ENCODE results near the gene MALT1. TPM values are rescaled to one million over a fixed set of nuclear protein-coding genes. Genes with fewer than 3 reads are reported as not detected.

Gene MALT1
- total RNA-seq, 5 donors from 2014 or later (not counting 1 experiment from before 2014, with no cell fraction given), result 54.5 to 83.2 (median 69.5) TPM

DNA sequence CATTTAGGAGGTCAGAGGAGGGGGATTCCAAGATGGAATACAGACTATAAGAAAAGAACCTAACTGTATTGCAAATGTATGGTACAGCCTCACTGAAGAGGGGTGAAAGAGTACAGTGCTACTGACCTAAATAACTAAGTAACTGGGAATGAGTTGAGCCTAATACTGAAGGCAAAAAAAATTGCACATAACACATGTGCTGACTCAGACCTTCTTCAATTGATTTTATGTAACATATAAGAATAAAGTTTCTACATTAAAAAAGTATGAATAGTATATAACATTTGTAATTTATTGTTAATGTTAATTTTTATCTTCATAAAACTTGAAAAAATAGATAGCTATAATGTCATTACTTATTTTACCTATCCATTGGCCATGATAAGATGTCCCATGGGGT lies 41.7 kb downstream of the MALT1 start:
- Mint-ChIP-seq H3K27me3 (no peaks in the 10 kb centered on the region), H3K36me3 (peaks cover 46% of the 10 kb centered on the region), H3K4me3 (no peak overlapping the region), H3K9me3 (no peaks in the 10 kb centered on the region), H3K27ac (peak overlapping the region; percentile 88 to 94), H3K4me1 (peaks cover 56 to 62% (median 59%) of the 10 kb centered on the region in 3 donors)
- H3K4me3 ChIP-seq (ENCODE audit: control insufficient read depth in 1 of 2, extremely low read depth in 1 of 2, low read length in 1 of 2), result no peak overlapping the region
- H3K27me3 ChIP-seq (replicated peaks in 1 of 2; ENCODE audit: control insufficient read depth in 2 of 2, extremely low read depth in 1 of 2, insufficient read depth in 2 of 2, low read length in 1 of 2), result no peaks in the 10 kb centered on the region
- H3K36me3 ChIP-seq (ENCODE audit: control insufficient read depth in 2 of 2, extremely low read depth in 1 of 2, insufficient read depth in 1 of 2, low read length in 1 of 2), result peaks cover 5 to 14% of the 10 kb centered on the region in 2 donors
- ATAC-seq (replicated peaks in 1 of 4) (no peak), DNase-seq (no peak)
- POLR2A ChIA-PET, result interaction anchor here in 1 of 2 donors (0.6 kb wide), 1 partner anchor 35 kb away, joined by 3 read pairs; no protein-coding TSS in a partner anchor
- H3K27ac ChIP-seq (ENCODE audit: low read length), result no peak overlapping the region
- peaks cover 9 to 36% of the 10 kb centered on the region in 2 experiments for H3K4me1 ChIP-seq (ENCODE audit: control insufficient read depth in 1 of 2, extremely low read depth in 1 of 2, insufficient read depth in 2 of 2, low read length in 2 of 2)
- no peaks in the 10 kb centered on the region for H3K9me3 ChIP-seq
- CTCF ChIA-PET, result interaction anchor here in 1 of 2 donors (1.1 kb wide), 1 partner anchor 51 kb away, joined by 4 read pairs; no protein-coding TSS in a partner anchor

DNA sequence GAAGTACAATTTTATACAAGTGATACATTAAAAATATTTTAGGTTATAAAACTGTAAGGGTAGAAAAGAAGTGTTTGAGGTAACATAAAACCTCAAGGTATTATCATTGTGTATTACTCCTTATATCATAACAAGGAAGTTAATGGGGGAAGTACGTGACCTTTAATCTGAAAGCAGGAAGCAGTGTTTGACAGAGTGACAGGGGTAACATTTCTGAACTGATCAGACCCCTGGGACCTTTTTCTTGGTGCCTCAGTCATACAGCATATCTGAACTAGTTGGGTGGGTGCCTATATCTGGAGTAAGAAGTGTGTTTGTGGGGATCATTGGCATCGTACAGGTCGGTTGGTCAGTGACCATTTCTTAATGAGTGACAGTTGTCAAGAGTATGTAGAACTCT lies 43.0 kb downstream of the MALT1 start:
- CTCF ChIA-PET, result no interaction called here
- H3K27ac Mint-ChIP-seq, result peak overlapping the region; percentile 90 to 94
- peak overlapping the region; percentile 32 to 67 (median 45) for H3K4me3 Mint-ChIP-seq
- H3K9me3 Mint-ChIP-seq, result no peaks in the 10 kb centered on the region
- Histone ChIP-seq H3K4me1 (ENCODE audit: control insufficient read depth in 1 of 2, extremely low read depth in 1 of 2, insufficient read depth in 2 of 2, low read length in 2 of 2) (peaks cover 9 to 36% of the 10 kb centered on the region in 2 experiments), H3K27ac (ENCODE audit: low read length) (peak overlapping the region; percentile 67), H3K9me3 (no peaks in the 10 kb centered on the region), H3K36me3 (ENCODE audit: control insufficient read depth in 2 of 2, extremely low read depth in 1 of 2, insufficient read depth in 1 of 2, low read length in 1 of 2) (peaks cover 0 to 20% of the 10 kb centered on the region in 2 donors), H3K4me3 (ENCODE audit: control insufficient read depth in 1 of 2, extremely low read depth in 1 of 2, low read length in 1 of 2) (no peak overlapping the region), H3K27me3 (replicated peaks in 1 of 2; ENCODE audit: control insufficient read depth in 2 of 2, extremely low read depth in 1 of 2, insufficient read depth in 2 of 2, low read length in 1 of 2) (no peaks in the 10 kb centered on the region)
- POLR2A ChIA-PET, result no interaction called here
- H3K4me1 Mint-ChIP-seq, result peaks cover 59 to 70% (median 68%) of the 10 kb centered on the region in 3 donors
- DNase-seq (peak in 3 of 35 experiments; percentile 3 to 54 (median 11)), ATAC-seq (replicated peaks in 1 of 4) (peak; percentile 57 to 70 (median 70))
- H3K27me3 Mint-ChIP-seq, result no peaks in the 10 kb centered on the region
- peaks cover 47% of the 10 kb centered on the region for H3K36me3 Mint-ChIP-seq
- WGBS (ENCODE audit: insufficient coverage), result 100% methylated on average over 2 of the region's 3 CpGs

DNA sequence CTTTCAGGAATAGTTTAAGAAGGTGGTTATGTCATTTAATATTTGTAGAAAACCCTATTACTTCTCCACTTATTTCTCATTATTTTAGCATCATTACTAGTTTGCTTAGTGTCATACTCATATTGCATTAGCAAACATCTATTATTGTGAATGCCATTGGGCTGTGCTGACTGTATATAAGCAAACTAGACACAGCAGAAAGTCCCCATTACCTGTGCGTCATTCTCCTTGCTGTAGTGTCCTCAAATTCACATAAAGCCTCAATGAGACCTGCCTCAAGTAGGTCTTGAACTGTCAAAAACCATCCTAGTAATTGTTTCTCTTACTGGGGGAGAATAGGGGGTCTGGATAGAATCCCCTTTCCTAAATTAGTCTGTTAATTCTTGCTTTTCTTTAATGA lies 43.6 kb downstream of the MALT1 start:
- Histone ChIP-seq H3K4me3 (ENCODE audit: control insufficient read depth in 1 of 2, extremely low read depth in 1 of 2, low read length in 1 of 2) (no peak overlapping the region), H3K9me3 (no peaks in the 10 kb centered on the region), H3K27ac (ENCODE audit: low read length) (peak overlapping the region; percentile 67), H3K4me1 (ENCODE audit: control insufficient read depth in 1 of 2, extremely low read depth in 1 of 2, insufficient read depth in 2 of 2, low read length in 2 of 2) (peaks cover 9 to 36% of the 10 kb centered on the region in 2 experiments), H3K27me3 (replicated peaks in 1 of 2; ENCODE audit: control insufficient read depth in 2 of 2, extremely low read depth in 1 of 2, insufficient read depth in 2 of 2, low read length in 1 of 2) (no peaks in the 10 kb centered on the region), H3K36me3 (ENCODE audit: control insufficient read depth in 2 of 2, extremely low read depth in 1 of 2, insufficient read depth in 1 of 2, low read length in 1 of 2) (peaks cover 0 to 24% of the 10 kb centered on the region in 2 donors)
- no peaks in the 10 kb centered on the region for H3K9me3 Mint-ChIP-seq
- ChIA-PET POLR2A (interaction anchor here in 1 of 2 donors (0.5 to 0.9 kb wide), 3 partner anchors 11 to 69 kb away, joined by 3 to 6 read pairs (median 5); no protein-coding TSS in a partner anchor), CTCF (no interaction called here)
- H3K4me1 Mint-ChIP-seq, result peaks cover 60 to 70% (median 68%) of the 10 kb centered on the region in 3 donors
- DNase-seq, result peak in 1 of 35 experiments; percentile 34
- H3K36me3 Mint-ChIP-seq, result peaks cover 45% of the 10 kb centered on the region
- peak overlapping the region in 1 of 3 donors; percentile 67 for H3K4me3 Mint-ChIP-seq
- H3K27me3 Mint-ChIP-seq, result no peaks in the 10 kb centered on the region
- ATAC-seq (replicated peaks in 1 of 4), result peak in 1 of 4 experiments; percentile 28
- peak overlapping the region; percentile 92 to 94 for H3K27ac Mint-ChIP-seq
- no CpG with 5 or more reads among the region's 1 CpG for WGBS (ENCODE audit: insufficient coverage)

DNA sequence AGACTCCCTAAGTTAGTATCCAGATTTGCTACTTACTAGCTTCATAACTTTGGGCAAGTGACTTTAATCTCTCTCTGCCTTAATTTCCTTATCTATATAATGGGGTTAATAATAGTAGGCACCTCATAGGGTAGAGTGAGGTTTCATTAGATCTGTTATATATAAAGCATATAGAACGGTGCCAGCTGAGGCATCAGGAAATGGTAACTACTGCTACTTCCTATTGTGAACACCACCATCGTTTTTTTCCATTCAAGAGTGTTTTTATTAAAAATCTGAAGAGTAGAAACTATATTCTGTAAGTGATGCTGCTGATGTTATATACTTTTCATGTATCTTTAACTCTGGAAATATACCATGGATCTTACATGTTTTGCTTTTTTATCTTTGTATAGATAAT lies 44.3 kb downstream of the MALT1 start:
- Histone ChIP-seq H3K9me3 (no peaks in the 10 kb centered on the region), H3K27ac (ENCODE audit: low read length) (peak overlapping the region; percentile 67), H3K4me1 (ENCODE audit: control insufficient read depth in 1 of 2, extremely low read depth in 1 of 2, insufficient read depth in 2 of 2, low read length in 2 of 2) (peaks cover 9 to 36% of the 10 kb centered on the region in 2 experiments), H3K4me3 (ENCODE audit: control insufficient read depth in 1 of 2, extremely low read depth in 1 of 2, low read length in 1 of 2) (no peak overlapping the region), H3K27me3 (replicated peaks in 1 of 2; ENCODE audit: control insufficient read depth in 2 of 2, extremely low read depth in 1 of 2, insufficient read depth in 2 of 2, low read length in 1 of 2) (no peaks in the 10 kb centered on the region), H3K36me3 (ENCODE audit: control insufficient read depth in 2 of 2, extremely low read depth in 1 of 2, insufficient read depth in 1 of 2, low read length in 1 of 2) (peaks cover 0 to 26% of the 10 kb centered on the region in 2 donors)
- DNase-seq (peak in 1 of 35 experiments; percentile 22), ATAC-seq (replicated peaks in 1 of 4) (peak in 3 of 4 experiments; percentile 22 to 33 (median 25))
- H3K9me3 Mint-ChIP-seq, result no peaks in the 10 kb centered on the region
- peak overlapping the region; percentile 42 to 67 (median 64) for H3K4me3 Mint-ChIP-seq
- WGBS (ENCODE audit: insufficient coverage), result no CpG with 5 or more reads among the region's 2 CpGs
- H3K36me3 Mint-ChIP-seq, result peaks cover 47% of the 10 kb centered on the region
- H3K27me3 Mint-ChIP-seq, result no peaks in the 10 kb centered on the region
- ChIA-PET POLR2A (interaction anchor here (0.6 to 0.9 kb wide), 3 partner anchors 9 to 45 kb away, joined by 3 to 5 read pairs (median 3); no protein-coding TSS in a partner anchor), CTCF (no interaction called here)
- peaks cover 65 to 74% (median 68%) of the 10 kb centered on the region in 3 donors for H3K4me1 Mint-ChIP-seq
- peak overlapping the region; percentile 92 to 94 for H3K27ac Mint-ChIP-seq

DNA sequence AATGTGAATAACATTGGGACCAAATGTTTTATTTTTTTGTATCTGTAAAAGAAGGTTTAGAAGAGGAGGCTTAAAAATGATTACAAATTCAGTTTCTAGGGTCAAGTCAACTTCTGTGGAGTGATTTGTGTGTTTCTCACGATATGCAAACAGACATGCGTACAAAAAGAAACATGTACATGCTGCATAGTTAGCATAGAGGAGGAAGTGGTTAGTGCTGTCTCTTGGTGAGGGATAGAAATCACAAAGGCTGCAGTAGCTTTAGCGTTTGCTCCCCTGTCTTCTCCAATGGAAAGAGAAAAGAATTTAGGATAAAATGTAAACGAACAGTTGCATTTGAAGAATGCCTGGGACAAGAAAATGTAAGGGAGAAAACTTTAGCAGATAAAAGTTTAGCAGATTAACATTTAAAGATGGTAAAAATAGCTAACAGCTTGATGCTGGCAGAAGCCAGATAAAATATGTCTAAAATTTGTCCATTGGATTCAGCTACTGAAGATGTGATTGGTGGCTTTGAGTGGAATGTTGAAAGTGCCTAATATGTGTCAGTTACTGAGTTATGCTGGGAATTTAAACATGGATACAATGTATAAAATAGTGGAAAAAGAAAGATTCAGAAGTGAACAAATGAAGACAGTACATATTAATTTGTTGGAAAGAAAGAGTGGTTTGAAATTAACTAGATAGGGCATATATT lies 44.9 kb downstream of the MALT1 start:
- Mint-ChIP-seq H3K4me1 (peaks cover 62 to 73% (median 63%) of the 10 kb centered on the region in 3 donors), H3K27ac (peak overlapping the region; percentile 92 to 94), H3K4me3 (peak overlapping the region; percentile 42 to 67 (median 64)), H3K9me3 (no peaks in the 10 kb centered on the region), H3K36me3 (peaks cover 47% of the 10 kb centered on the region), H3K27me3 (no peaks in the 10 kb centered on the region)
- Histone ChIP-seq H3K9me3 (no peaks in the 10 kb centered on the region), H3K27me3 (replicated peaks in 1 of 2; ENCODE audit: control insufficient read depth in 2 of 2, extremely low read depth in 1 of 2, insufficient read depth in 2 of 2, low read length in 1 of 2) (no peaks in the 10 kb centered on the region), H3K4me1 (ENCODE audit: control insufficient read depth in 1 of 2, extremely low read depth in 1 of 2, insufficient read depth in 2 of 2, low read length in 2 of 2) (peaks cover 9 to 36% of the 10 kb centered on the region in 2 experiments), H3K4me3 (ENCODE audit: control insufficient read depth in 1 of 2, extremely low read depth in 1 of 2, low read length in 1 of 2) (no peak overlapping the region), H3K36me3 (ENCODE audit: control insufficient read depth in 2 of 2, extremely low read depth in 1 of 2, insufficient read depth in 1 of 2, low read length in 1 of 2) (peaks cover 0 to 26% of the 10 kb centered on the region in 2 donors), H3K27ac (ENCODE audit: low read length) (peak overlapping the region; percentile 67)
- ChIA-PET CTCF (interaction anchor here in 1 of 2 donors (0.6 to 1.6 kb wide), 3 partner anchors 32 to 354 kb away, joined by 3 to 5 read pairs (median 4); no protein-coding TSS in a partner anchor), POLR2A (interaction anchor here in 1 of 2 donors (1.0 kb wide), 1 partner anchor 26 kb away, joined by 4 read pairs; no protein-coding TSS in a partner anchor)
- ATAC-seq (replicated peaks in 1 of 4) (peak; percentile 84 to 92 (median 89)), DNase-seq (peak in 1 of 35 experiments; percentile 68)
- 0% methylated on average over 4 of the region's 4 CpGs for WGBS (ENCODE audit: insufficient coverage)

DNA sequence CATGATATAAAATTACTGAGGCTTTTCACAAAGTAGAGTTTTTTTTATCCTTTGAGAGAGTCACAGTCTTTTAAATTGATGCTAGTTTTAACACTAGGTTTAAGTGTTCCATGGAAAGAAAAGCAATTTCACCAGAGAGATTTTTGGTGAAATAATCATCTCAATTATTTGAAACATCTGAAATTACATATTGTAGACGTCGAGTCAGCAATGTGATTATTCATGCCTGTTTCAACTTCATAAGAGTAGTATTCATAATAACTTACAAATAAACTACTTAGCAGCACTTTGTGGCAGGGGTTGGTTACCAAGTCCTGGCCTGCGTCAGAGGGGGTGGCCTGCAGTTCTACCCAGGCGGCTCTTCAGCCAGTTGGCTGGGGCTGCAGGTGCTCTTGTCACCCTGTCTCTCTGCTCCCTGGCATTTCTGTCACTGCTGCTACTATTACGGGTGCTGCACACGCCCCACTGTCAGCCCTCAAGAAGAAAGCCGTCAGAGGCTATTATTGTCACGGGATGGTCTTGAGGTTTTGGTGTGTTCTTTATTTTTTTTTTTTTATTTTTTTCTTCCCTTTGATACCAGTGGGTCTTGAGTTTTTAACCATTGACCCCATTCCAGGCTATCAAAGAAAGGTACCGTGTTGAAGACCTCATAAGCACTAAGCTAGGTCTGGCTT lies 50.4 kb downstream of the MALT1 start:
- Mint-ChIP-seq H3K4me1 (peaks cover 25 to 36% (median 35%) of the 10 kb centered on the region in 3 donors), H3K36me3 (peaks cover 44% of the 10 kb centered on the region), H3K27me3 (no peaks in the 10 kb centered on the region), H3K9me3 (no peaks in the 10 kb centered on the region), H3K4me3 (no peak overlapping the region), H3K27ac (no peak overlapping the region)
- WGBS (ENCODE audit: insufficient coverage), result 79% methylated on average over 2 of the region's 9 CpGs
- ChIA-PET CTCF (no interaction called here), POLR2A (interaction anchor here (0.6 to 0.8 kb wide), 4 partner anchors 13 to 135 kb away, joined by 3 to 5 read pairs (median 4); no protein-coding TSS in a partner anchor)
- peak in 2 of 4 experiments; percentile 29 to 91 for ATAC-seq (replicated peaks in 1 of 4)
- H3K36me3 ChIP-seq (ENCODE audit: control insufficient read depth in 2 of 2, extremely low read depth in 1 of 2, insufficient read depth in 1 of 2, low read length in 1 of 2), result peaks cover 0 to 43% of the 10 kb centered on the region in 2 donors
- H3K27ac ChIP-seq (ENCODE audit: low read length), result no peak overlapping the region
- H3K27me3 ChIP-seq (replicated peaks in 1 of 2; ENCODE audit: control insufficient read depth in 2 of 2, extremely low read depth in 1 of 2, insufficient read depth in 2 of 2, low read length in 1 of 2), result no peaks in the 10 kb centered on the region
- H3K9me3 ChIP-seq, result no peaks in the 10 kb centered on the region
- no peak overlapping the region for H3K4me3 ChIP-seq (ENCODE audit: control insufficient read depth in 1 of 2, extremely low read depth in 1 of 2, low read length in 1 of 2)
- DNase-seq, result peak in 25 of 35 experiments; percentile 2 to 64 (median 16)
- H3K4me1 ChIP-seq (ENCODE audit: control insufficient read depth in 1 of 2, extremely low read depth in 1 of 2, insufficient read depth in 2 of 2, low read length in 2 of 2), result peaks cover under 1 to 7% of the 10 kb centered on the region in 2 experiments
